ENCODE measurements around the gene KLHL33. TPM values are rescaled to one million over a fixed set of nuclear protein-coding genes. Genes with fewer than 3 reads are reported as not detected.

The KLHL33 gene
- polyA plus RNA-seq, 1 donor from 2014 or later, result not detected

DNA sequence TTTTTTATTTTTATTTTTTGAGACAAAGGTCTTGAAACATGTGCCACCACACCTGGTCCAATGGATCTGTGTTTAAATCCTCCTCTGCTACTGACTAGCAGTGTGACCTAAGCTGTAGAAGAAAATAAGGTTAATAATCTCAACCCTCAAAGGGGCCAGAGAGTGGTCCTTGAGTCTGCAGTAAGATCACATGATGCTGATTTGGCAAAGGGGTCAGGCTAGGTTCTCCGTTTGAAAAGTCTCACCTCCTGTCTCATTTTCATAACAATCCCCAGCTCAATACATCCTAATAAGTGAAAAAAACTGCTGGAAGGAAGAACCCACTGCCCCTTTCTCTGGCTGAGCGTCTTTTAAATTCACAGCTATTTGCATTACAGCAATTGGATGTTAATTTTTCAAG lies 14.7 kb downstream of the KLHL33 start:
- Histone ChIP-seq H4K20me1 (ENCODE audit: insufficient read depth) (no peaks in the 10 kb centered on the region), H3K9me3 (ENCODE audit: low read length) (no peaks in the 10 kb centered on the region), H3K4me2 (ENCODE audit: low read length) (no peak overlapping the region), H3K36me3 (ENCODE audit: insufficient read depth, low read length) (no peaks in the 10 kb centered on the region), H2AFZ (ENCODE audit: low read depth, low read length) (no peak overlapping the region), H3K27ac (ENCODE audit: low read length) (no peak overlapping the region), H3K9me2 (ENCODE audit: insufficient read depth, low read length) (no peaks in the 10 kb centered on the region), H3K4me3 (ENCODE audit: low read length) (no peak overlapping the region), H3F3A (ENCODE audit: insufficient read depth, low read length, poor library complexity, severe bottlenecking) (no peaks in the 10 kb centered on the region), H3K79me2 (replicated peaks; ENCODE audit: insufficient read depth, low read length) (no peaks in the 10 kb centered on the region), H3K9ac (ENCODE audit: low read length) (no peak overlapping the region), H3K27me3 (ENCODE audit: insufficient read depth, low read depth, low read length) (no peaks in the 10 kb centered on the region)
- TF ChIP-seq, protein P1, sequence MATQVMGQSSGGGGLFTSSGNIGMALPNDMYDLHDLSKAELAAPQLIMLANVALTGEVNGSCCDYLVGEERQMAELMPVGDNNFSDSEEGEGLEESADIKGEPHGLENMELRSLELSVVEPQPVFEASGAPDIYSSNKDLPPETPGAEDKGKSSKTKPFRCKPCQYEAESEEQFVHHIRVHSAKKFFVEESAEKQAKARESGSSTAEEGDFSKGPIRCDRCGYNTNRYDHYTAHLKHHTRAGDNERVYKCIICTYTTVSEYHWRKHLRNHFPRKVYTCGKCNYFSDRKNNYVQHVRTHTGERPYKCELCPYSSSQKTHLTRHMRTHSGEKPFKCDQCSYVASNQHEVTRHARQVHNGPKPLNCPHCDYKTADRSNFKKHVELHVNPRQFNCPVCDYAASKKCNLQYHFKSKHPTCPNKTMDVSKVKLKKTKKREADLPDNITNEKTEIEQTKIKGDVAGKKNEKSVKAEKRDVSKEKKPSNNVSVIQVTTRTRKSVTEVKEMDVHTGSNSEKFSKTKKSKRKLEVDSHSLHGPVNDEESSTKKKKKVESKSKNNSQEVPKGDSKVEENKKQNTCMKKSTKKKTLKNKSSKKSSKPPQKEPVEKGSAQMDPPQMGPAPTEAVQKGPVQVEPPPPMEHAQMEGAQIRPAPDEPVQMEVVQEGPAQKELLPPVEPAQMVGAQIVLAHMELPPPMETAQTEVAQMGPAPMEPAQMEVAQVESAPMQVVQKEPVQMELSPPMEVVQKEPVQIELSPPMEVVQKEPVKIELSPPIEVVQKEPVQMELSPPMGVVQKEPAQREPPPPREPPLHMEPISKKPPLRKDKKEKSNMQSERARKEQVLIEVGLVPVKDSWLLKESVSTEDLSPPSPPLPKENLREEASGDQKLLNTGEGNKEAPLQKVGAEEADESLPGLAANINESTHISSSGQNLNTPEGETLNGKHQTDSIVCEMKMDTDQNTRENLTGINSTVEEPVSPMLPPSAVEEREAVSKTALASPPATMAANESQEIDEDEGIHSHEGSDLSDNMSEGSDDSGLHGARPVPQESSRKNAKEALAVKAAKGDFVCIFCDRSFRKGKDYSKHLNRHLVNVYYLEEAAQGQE (IDR thresholded peaks at IDR 0.05; ENCODE audit: borderline replicate concordance), result no peak
- TF ChIP-seq SMC3 (conservative IDR thresholded peaks at IDR 0.05; ENCODE audit: poor library complexity), result no peak
- no peak for TF ChIP-seq TAF1 (IDR thresholded peaks at IDR 0.05; ENCODE audit: low read depth)
- TF ChIP-seq EP300 (conservative IDR thresholded peaks at IDR 0.05; ENCODE audit: poor library complexity, severe bottlenecking), result no peak
- TF ChIP-seq MXI1 (conservative IDR thresholded peaks at IDR 0.05; ENCODE audit: poor library complexity, severe bottlenecking), result no peak
- TF ChIP-seq, protein P2, sequence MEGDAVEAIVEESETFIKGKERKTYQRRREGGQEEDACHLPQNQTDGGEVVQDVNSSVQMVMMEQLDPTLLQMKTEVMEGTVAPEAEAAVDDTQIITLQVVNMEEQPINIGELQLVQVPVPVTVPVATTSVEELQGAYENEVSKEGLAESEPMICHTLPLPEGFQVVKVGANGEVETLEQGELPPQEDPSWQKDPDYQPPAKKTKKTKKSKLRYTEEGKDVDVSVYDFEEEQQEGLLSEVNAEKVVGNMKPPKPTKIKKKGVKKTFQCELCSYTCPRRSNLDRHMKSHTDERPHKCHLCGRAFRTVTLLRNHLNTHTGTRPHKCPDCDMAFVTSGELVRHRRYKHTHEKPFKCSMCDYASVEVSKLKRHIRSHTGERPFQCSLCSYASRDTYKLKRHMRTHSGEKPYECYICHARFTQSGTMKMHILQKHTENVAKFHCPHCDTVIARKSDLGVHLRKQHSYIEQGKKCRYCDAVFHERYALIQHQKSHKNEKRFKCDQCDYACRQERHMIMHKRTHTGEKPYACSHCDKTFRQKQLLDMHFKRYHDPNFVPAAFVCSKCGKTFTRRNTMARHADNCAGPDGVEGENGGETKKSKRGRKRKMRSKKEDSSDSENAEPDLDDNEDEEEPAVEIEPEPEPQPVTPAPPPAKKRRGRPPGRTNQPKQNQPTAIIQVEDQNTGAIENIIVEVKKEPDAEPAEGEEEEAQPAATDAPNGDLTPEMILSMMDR (IDR thresholded peaks at IDR 0.05; ENCODE audit: poor library complexity, severe bottlenecking), result no peak
- TF ChIP-seq EZH2 (IDR thresholded peaks at IDR 0.05; ENCODE audit: borderline replicate concordance, insufficient read depth, low read length, poor library complexity, severe bottlenecking), result no peak
- TF ChIP-seq POLR2AphosphoS5 (IDR thresholded peaks at IDR 0.05), result no peak
- TF ChIP-seq RAD21 (conservative IDR thresholded peaks at IDR 0.05), result no peak

DNA sequence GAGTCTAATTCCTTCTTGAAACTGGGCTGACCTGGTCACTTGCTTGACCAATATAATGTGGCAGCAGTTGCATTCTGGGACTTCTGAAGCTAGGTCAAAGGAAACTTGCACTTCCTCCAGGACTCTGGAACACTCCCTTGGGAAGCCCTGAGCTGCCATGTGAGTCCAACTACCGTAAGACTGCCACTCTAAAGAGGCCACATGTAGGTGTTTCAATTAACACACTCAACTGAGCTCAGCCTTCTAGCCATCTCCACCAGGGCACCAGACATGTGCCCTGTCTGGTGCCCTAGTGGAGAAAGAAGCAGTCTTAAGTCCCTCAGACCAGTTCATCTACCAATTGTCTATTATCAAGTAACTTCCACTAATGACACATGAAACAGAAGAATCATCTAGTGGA lies 16.5 kb downstream of the KLHL33 start:
- H3K36me3 ChIP-seq (ENCODE audit: insufficient read depth, low read length), result no peaks in the 10 kb centered on the region
- no peaks in the 10 kb centered on the region for H3K27me3 ChIP-seq (ENCODE audit: insufficient read depth, low read depth, low read length)
- H3K27ac ChIP-seq (ENCODE audit: low read length), result no peak overlapping the region
- no peaks in the 10 kb centered on the region for H3F3A ChIP-seq (ENCODE audit: insufficient read depth, low read length, poor library complexity, severe bottlenecking)
- no peaks in the 10 kb centered on the region for H3K9me2 ChIP-seq (ENCODE audit: insufficient read depth, low read length)
- H3K9ac ChIP-seq (ENCODE audit: low read length), result no peak overlapping the region
- H2AFZ ChIP-seq (ENCODE audit: low read depth, low read length), result no peak overlapping the region
- no peaks in the 10 kb centered on the region for H3K9me3 ChIP-seq (ENCODE audit: low read length)
- TF ChIP-seq TAF1 (IDR thresholded peaks at IDR 0.05; ENCODE audit: low read depth) (no peak), EP300 (conservative IDR thresholded peaks at IDR 0.05; ENCODE audit: poor library complexity, severe bottlenecking) (no peak), POLR2AphosphoS5 (IDR thresholded peaks at IDR 0.05) (no peak), RAD21 (conservative IDR thresholded peaks at IDR 0.05) (no peak), EZH2 (IDR thresholded peaks at IDR 0.05; ENCODE audit: borderline replicate concordance, insufficient read depth, low read length, poor library complexity, severe bottlenecking) (no peak), SMC3 (conservative IDR thresholded peaks at IDR 0.05; ENCODE audit: poor library complexity) (no peak), MXI1 (conservative IDR thresholded peaks at IDR 0.05; ENCODE audit: poor library complexity, severe bottlenecking) (no peak)
- TF ChIP-seq, protein P2 (IDR thresholded peaks at IDR 0.05; ENCODE audit: poor library complexity, severe bottlenecking), result no peak
- TF ChIP-seq, protein P1 (IDR thresholded peaks at IDR 0.05; ENCODE audit: borderline replicate concordance), result no peak
- no peak overlapping the region for H3K4me3 ChIP-seq (ENCODE audit: low read length)
- no peaks in the 10 kb centered on the region for H3K79me2 ChIP-seq (replicated peaks; ENCODE audit: insufficient read depth, low read length)
- H4K20me1 ChIP-seq (ENCODE audit: insufficient read depth), result no peaks in the 10 kb centered on the region
- H3K4me2 ChIP-seq (ENCODE audit: low read length), result no peak overlapping the region

Measured in neural cell (in vitro differentiated cells).